Mammary epithelial cell (primary cell): ENCODE results near the gene SMAP2.

Experiments
- EZH2 ChIP-seq: IDR thresholded peaks from 2 replicates; pipeline ENCODE4 v1.6.1; 2012; ENCODE audit warnings: low read length, inconsistent platforms, borderline replicate concordance
- TF ChIP-seq, protein P1 (sequence below), 2 donors: IDR thresholded peaks in 1 of 2; conservative IDR thresholded peaks in 1 of 2; 2 replicates each; pipeline ENCODE4 v1.5.1; 2011 to 2012; ENCODE audit warnings: inconsistent platforms in 2 of 2, low read length in 2 of 2, mild to moderate bottlenecking in 2 of 2, control low read depth in 1 of 2, low read depth in 1 of 2; ENCODE audit not compliant: insufficient read depth in 1 of 2; ENCODE audit errors: extremely low read depth in 1 of 2

DNA sequence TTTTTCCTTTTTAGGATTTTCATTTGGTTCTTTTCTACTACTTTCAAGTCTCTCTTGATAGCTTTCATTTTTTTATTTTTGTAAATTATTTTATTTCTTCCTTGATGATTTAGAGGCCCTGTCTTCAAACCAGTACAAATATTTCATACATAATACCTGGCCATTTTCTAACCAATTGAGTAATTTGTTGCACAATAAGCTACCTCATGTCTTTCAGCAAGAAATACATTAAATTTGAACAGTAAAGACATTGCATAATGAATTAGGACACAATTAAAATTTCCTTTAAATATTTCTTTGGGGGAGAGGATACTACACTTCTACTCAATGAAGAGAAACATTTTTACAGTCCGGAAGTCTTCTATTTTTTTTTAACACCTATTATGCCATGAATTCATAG is 40.8 kb upstream of the SMAP2 start:
- no peak for TF ChIP-seq EZH2
- TF ChIP-seq, protein P1, sequence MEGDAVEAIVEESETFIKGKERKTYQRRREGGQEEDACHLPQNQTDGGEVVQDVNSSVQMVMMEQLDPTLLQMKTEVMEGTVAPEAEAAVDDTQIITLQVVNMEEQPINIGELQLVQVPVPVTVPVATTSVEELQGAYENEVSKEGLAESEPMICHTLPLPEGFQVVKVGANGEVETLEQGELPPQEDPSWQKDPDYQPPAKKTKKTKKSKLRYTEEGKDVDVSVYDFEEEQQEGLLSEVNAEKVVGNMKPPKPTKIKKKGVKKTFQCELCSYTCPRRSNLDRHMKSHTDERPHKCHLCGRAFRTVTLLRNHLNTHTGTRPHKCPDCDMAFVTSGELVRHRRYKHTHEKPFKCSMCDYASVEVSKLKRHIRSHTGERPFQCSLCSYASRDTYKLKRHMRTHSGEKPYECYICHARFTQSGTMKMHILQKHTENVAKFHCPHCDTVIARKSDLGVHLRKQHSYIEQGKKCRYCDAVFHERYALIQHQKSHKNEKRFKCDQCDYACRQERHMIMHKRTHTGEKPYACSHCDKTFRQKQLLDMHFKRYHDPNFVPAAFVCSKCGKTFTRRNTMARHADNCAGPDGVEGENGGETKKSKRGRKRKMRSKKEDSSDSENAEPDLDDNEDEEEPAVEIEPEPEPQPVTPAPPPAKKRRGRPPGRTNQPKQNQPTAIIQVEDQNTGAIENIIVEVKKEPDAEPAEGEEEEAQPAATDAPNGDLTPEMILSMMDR (conservative IDR thresholded peaks at IDR 0.05 in 1 of 2, IDR thresholded peaks at IDR 0.05 in 1 of 2; ENCODE audit: extremely low read depth in 1 of 2, insufficient read depth in 1 of 2, low read depth in 1 of 2, low read length in 2 of 2): no peak
